ENCODE measurements around the gene NT5C1B.

The NT5C1B gene

GRCh38 chr2:18599509-18600254 lies 10.3 kb upstream of the NT5C1B start:
- no peaks in the 10 kb centered on the region for H3K36me3 ChIP-seq
- DNase-seq = no peak

GRCh38 chr2:18598848-18599484 lies 9.6 kb upstream of the NT5C1B start:
- intact Hi-C loops (cut with DNase I; ENCODE audit: low total_unique reads) = no loop called here
- H3K27ac ChIP-seq = peak overlapping the region; percentile 20 to 29
- no peak overlapping the region for H3K4me3 ChIP-seq

More at GRCh38 chr2:18599509-18600254, 10.3 kb upstream of the NT5C1B start:
- H3K27ac ChIP-seq = peak overlapping the region; percentile 20 to 29
- intact Hi-C loops (cut with DNase I; ENCODE audit: low total_unique reads) = no loop called here
- H3K27me3 ChIP-seq = no peaks in the 10 kb centered on the region
- H3K4me3 ChIP-seq = no peak overlapping the region
- H3K9me3 ChIP-seq = no peaks in the 10 kb centered on the region
- TF ChIP-seq CTCF (IDR thresholded peaks at IDR 0.05) = no peak
- peaks cover 0 to 31% (median 16%) of the 10 kb centered on the region in 4 donors for H3K4me1 ChIP-seq

GRCh38 chr2:18597618-18598017 lies 8.2 kb upstream of the NT5C1B start:
- H3K4me3 ChIP-seq = no peak overlapping the region
- H3K27me3 ChIP-seq = no peaks in the 10 kb centered on the region
- intact Hi-C loops (cut with DNase I; ENCODE audit: low total_unique reads) = no loop called here
- no peak for DNase-seq
- no peaks in the 10 kb centered on the region for H3K9me3 ChIP-seq
- peaks cover 0 to 16% (median 11%) of the 10 kb centered on the region in 4 donors for H3K4me1 ChIP-seq
- no peak overlapping the region for H3K27ac ChIP-seq
- TF ChIP-seq CTCF (IDR thresholded peaks at IDR 0.05) = no peak
- no peaks in the 10 kb centered on the region for H3K36me3 ChIP-seq

More at GRCh38 chr2:18598848-18599484, 9.6 kb upstream of the NT5C1B start:
- peaks cover 0 to 24% (median 13%) of the 10 kb centered on the region in 4 donors for H3K4me1 ChIP-seq
- TF ChIP-seq CTCF (IDR thresholded peaks at IDR 0.05) = no peak
- no peaks in the 10 kb centered on the region for H3K36me3 ChIP-seq
- no peak for DNase-seq
- H3K9me3 ChIP-seq = no peaks in the 10 kb centered on the region
- H3K27me3 ChIP-seq = no peaks in the 10 kb centered on the region

- no peaks in the 10 kb centered on the region for H3K9me3 ChIP-seq
- no peak overlapping the region for H3K4me3 ChIP-seq
- H3K36me3 ChIP-seq = no peaks in the 10 kb centered on the region
- no peak for DNase-seq
- no peaks in the 10 kb centered on the region for H3K27me3 ChIP-seq
- intact Hi-C loops (cut with DNase I; ENCODE audit: low total_unique reads) = no loop called here
- TF ChIP-seq CTCF (IDR thresholded peaks at IDR 0.05) = no peak
- H3K4me1 ChIP-seq = peaks cover 0 to 16% (median 11%) of the 10 kb centered on the region in 4 donors
- H3K27ac ChIP-seq = no peak overlapping the region
These were observed 7.6 kb upstream of the NT5C1B start for GRCh38 chr2:18596993-18597392.

GRCh38 chr2:18593496-18593895 lies 4.1 kb upstream of the NT5C1B start:
- intact Hi-C loops (cut with DNase I; ENCODE audit: low total_unique reads) = no loop called here
- no peak overlapping the region for H3K4me3 ChIP-seq
- H3K9me3 ChIP-seq = no peaks in the 10 kb centered on the region
- no peak for TF ChIP-seq CTCF (IDR thresholded peaks at IDR 0.05)
- peaks cover 0 to under 1% (median under 1%) of the 10 kb centered on the region in 4 donors for H3K4me1 ChIP-seq
- H3K27me3 ChIP-seq = no peaks in the 10 kb centered on the region
- no peak overlapping the region for H3K27ac ChIP-seq
- no peak for DNase-seq
- H3K36me3 ChIP-seq = no peaks in the 10 kb centered on the region

All from tibial artery (tissue), 4 donors.